CD4-positive, alpha-beta T cell treated with Interleukin-10 for 1 hour (primary cell): ENCODE data around the gene HIPK2.

ENCODE experiments used
- DNase-seq: peaks from one replicate; pipeline ENCODE4 v3.0.0-alpha.2; 2020

HIPK2 gene

DNA sequence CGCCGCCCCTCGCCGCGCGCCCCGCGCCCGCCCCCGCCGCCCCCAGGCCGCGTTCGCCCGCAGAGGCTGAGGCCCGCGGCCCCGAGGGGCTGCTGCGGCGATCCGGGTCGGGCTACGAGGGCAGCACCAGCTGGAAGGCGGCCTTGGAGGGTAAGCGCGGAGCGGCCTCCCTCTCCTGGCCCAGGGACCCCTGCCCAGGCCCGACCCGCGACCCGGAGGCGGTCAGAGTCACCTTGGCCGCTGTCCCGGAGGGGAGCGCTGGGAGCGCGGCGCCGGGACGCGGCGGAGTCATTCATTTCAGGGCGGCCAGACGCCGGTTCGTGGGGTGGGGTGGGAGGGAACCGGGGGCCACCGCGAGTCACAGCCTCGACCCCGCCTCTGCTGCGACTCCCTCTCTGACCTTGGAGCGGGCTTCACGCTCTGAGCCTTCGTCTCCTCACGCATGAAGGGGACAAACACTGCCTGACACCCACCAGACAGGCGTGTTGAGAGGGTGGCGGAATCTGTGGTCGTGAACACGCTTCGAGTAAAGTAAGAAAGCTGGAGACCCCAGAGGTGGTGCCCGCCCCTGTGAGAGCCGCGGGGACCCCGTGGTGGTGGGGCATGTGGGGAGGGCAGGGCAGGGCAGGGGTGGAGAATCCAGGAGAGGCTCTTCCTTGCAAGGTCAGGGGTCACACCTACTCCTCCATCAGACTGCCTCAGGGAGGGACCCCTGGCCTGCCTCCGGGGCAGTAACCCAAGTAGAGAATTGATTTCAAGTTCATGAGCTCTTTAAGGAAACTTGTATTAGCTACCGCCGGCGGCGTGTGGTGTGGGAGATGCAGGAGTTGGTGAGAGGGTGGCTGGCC is 253.6 kb downstream of the HIPK2 start:
- no peak for DNase-seq

DNA sequence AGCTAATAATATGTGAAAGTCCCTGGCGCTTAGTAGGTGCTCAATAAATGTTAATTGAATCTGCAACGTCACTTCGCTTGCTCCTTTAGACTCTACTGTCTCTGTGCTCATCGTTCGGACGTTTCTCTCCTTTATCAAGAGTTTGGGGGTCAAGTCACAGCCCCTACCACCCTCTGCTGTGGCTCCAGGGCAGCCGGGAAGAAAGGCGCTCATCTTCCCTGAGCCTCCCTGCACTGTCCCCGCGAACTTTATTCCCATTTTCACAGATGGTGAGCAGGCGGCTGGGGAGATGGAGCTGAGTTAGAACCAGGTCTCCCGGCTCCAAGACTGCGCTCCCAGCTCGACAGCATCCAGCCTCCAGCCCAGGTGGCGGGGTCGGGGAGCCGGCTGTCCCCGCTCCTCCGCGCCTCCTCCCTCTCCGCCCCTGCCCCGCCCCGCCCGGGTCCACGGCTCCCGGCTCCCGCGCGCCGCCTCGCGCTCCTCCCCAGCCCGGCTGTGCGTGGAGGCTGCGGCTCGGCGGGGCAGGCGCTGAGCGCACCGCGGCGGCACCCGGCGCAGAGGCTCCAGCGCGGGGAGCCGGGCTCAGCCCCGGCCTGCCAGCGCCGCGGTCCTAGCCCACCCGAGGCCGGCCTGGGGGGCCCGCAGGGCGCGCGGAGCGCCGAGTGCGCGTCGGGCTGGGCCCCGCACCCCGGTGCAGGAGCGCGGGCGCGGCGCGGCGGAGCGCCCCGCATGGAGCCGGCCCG is 254.4 kb downstream of the HIPK2 start, which contains the start of gene CLEC2L:
Gene CLEC2L, plus strand, starts transcription at position 487 of the 743 bp plus-strand sequence. Its CDS starts 243 bp downstream, at position 730.
- no peak for DNase-seq

DNA sequence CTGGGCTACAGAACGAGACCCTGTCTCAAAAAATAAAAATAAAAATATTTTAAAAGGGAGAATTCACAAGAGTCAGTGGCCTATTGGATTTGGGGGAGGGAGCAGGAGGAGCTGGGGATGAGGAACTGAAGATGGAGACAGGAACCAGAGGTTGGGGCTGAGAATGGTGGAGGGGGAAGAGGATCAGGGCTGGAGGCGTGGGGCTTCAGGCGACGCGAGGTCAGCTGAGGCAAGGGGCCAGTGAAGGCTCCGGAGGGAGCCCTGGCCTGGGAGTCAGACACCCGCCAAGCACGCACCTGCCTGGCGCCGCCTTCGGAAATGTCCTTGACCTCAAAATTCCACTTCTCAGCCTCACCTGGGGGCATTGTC is 255.0 kb downstream of the HIPK2 start:
- no peak for DNase-seq

DNA sequence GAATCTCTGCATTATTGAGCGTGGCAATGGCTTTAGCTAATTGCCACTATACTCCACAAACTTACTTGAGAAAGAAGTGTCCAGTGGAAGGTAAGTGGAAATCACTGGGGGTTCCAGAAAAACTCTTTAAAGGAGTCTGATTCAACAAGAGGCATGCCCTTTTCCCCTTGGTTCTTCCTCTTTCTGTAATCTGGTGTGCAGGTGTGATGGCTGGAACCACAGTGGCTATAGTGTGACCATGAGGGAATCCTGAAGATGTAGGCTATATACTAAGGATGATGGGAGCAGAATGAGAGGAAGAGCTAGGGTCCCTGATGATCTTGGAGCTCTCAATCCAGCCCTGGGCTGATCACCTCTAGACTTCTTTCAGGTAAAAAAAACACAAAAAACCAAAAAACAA is 256.4 kb downstream of the HIPK2 start:
- DNase-seq = no peak

DNA sequence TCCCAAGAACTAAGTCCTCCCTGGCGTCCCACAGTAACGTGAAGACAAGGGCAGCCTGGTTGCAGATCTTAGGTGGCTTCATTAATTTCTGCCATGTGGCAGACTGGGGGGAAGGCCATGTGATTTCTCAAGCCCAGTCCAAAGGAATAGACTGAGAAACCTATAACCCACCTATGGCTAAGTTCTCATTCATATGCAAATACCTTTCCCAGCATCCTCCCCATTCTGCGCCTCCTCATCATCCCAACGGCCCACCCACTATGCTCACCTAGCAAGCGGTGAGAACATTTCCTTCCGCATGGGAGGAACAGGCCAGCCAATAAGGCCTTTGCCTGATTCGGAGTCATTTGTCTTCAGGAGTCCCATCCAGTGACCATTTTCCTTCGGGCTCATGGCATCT is 262.5 kb downstream of the HIPK2 start:
- no peak for DNase-seq
